K562 (cell line): ENCODE measurements around the gene RABGAP1L. TPM values are rescaled to one million over a fixed set of nuclear protein-coding genes. Genes with fewer than 3 reads are reported as not detected.

ENCODE experiments used
- ATAC-seq: fragments of 200-7000 bp; cut with Tn5 transposase; 3 replicates; pipeline ENCODE4 v1.9.1; 2020; ENCODE audit warnings: moderate library complexity
- BruUV-seq: library from RNA; stranded (reverse); fragments of 400-500 nt; replicated peaks from 2 replicates; lab custom pipeline; 2021; lab: Mats Ljungman, UMichigan
- CTCF ChIA-PET: fragments of 300-600 bp; formaldehyde crosslinking; extraction: SDS; loops from one replicate; lab custom pipeline; 2021; ENCODE audit warnings: low intra/inter-chr PET ratio; lab: Yijun Ruan, JAX
- POLR2A ChIA-PET: fragments of 300-600, 350-650 bp; sonication (Branson Sonifier 250); formaldehyde crosslinking; extraction: SDS; loops from one replicate; lab custom pipeline; 2021; ENCODE audit warnings: antibody characterized with exemption, inconsistent platforms; lab: Yijun Ruan, JAX
- DNase-seq, 4 experiments: peaks; one replicate each; pipeline versions ENCODE4 v3.0.0 to v3.0.0-alpha.2; 2011 to 2018; ENCODE audit warnings: low spot score in 3 of 4, mixed read lengths in 3 of 4; ENCODE audit errors: extremely low read depth in 1 of 4
- FAIRE-seq: peaks from 2 replicates; lab custom pipeline; 2011; peaks lifted over from hg19 to GRCh38; lab: Jason Lieb, UNC
- H2AFZ ChIP-seq: 2 replicates; pipeline ENCODE4 v1.6.0; 2011; ENCODE audit warnings: low read depth, low read length, control low read depth, inconsistent platforms
- H3K27ac ChIP-seq: fragments of 200-600 bp; 3 replicates; pipeline ENCODE4 v1.8.0; 2011; ENCODE audit warnings: low read depth, mild to moderate bottlenecking, control low read depth, inconsistent platforms, low read length, moderate library complexity, mixed read lengths; ENCODE audit errors: extremely low read depth
- H3K27me3 ChIP-seq, 2 experiments: fragments of 300-600 bp in 1 of 2; 2 replicates in 1 of 2; 3 replicates in 1 of 2; pipeline versions ENCODE4 v1.6.0 to v1.8.0; 2011; ENCODE audit warnings: inconsistent platforms in 2 of 2, low read length in 2 of 2, mild to moderate bottlenecking in 1 of 2, mixed read lengths in 1 of 2, moderate library complexity in 1 of 2; ENCODE audit not compliant: control insufficient read depth in 2 of 2, insufficient read depth in 2 of 2
- H3K36me3 ChIP-seq: fragments of 300-600 bp; 3 replicates; pipeline ENCODE4 v1.8.0; 2011; ENCODE audit warnings: mild to moderate bottlenecking, low read length, inconsistent platforms; ENCODE audit not compliant: control insufficient read depth, insufficient read depth
- H3K4me1 ChIP-seq, 2 experiments: fragments of 200-600 bp in 1 of 2; replicated peaks in 1 of 2; 2 replicates in 1 of 2; 3 replicates in 1 of 2; pipeline versions ENCODE4 v1.5.1 to v1.8.0; 2011; ENCODE audit warnings: inconsistent platforms in 2 of 2, low read length in 2 of 2, mild to moderate bottlenecking in 1 of 2, mixed read lengths in 1 of 2, moderate library complexity in 1 of 2; ENCODE audit not compliant: control insufficient read depth in 2 of 2, insufficient read depth in 2 of 2
- H3K4me2 ChIP-seq: 2 replicates; pipeline ENCODE4 v1.6.1; 2011; ENCODE audit warnings: low read length, control low read depth, inconsistent platforms, mixed read lengths; ENCODE audit not compliant: insufficient read depth
- H3K4me3 ChIP-seq: fragments of 200-600 bp; sonication (generic), shearing (Covaris generic); 2 replicates; pipeline ENCODE4 v1.5.1; 2016; ENCODE audit warnings: control low read depth, inconsistent platforms
- H3K79me2 ChIP-seq: fragments of 200-600 bp; 3 replicates; pipeline ENCODE4 v1.8.0; 2011; ENCODE audit warnings: low read length, inconsistent platforms; ENCODE audit not compliant: control insufficient read depth, insufficient read depth
- H3K9ac ChIP-seq, 2 experiments: 2 replicates each; pipeline versions ENCODE4 v1.6.0 to v1.6.1; 2011; ENCODE audit warnings: low read depth in 2 of 2, low read length in 2 of 2, control low read depth in 1 of 2, inconsistent platforms in 1 of 2, mild to moderate bottlenecking in 1 of 2, mixed read lengths in 1 of 2; ENCODE audit not compliant: insufficient read depth in 1 of 2
- H3K9me1 ChIP-seq: one replicate; pipeline ENCODE4 v1.6.0; 2011; ENCODE audit warnings: inconsistent platforms, mild to moderate bottlenecking, low read length, moderate library complexity; ENCODE audit not compliant: control insufficient read depth, insufficient read depth
- H3K9me3 ChIP-seq: replicated peaks from 2 replicates; pipeline ENCODE4 v1.5.1; 2011; ENCODE audit warnings: low read depth, low read length, inconsistent platforms; ENCODE audit not compliant: control insufficient read depth, insufficient read depth
- H4K20me1 ChIP-seq: replicated peaks from 2 replicates; pipeline ENCODE4 v1.6.1; 2011; ENCODE audit warnings: low read length, inconsistent platforms, mixed read lengths; ENCODE audit not compliant: control insufficient read depth, insufficient read depth
- CREM ChIP-seq: IDR thresholded peaks from 2 replicates; pipeline ENCODE4 v1.6.1; 2014; ENCODE audit warnings: antibody characterized with exemption, low read depth
- GABPB2 ChIP-seq: fragments of 250-450 bp; sonication (Bioruptor Pico); conservative IDR thresholded peaks from 2 replicates; pipeline ENCODE4 v1.5.1; 2021; ENCODE audit warnings: mild to moderate bottlenecking
- GTF2A2 ChIP-seq: IDR thresholded peaks from 2 replicates; pipeline ENCODE4 v1.6.1; 2016; ENCODE audit warnings: mild to moderate bottlenecking, missing genetic modification characterization, missing compliant biosample characterization
- MCM7 ChIP-seq, 2 experiments: fragments of 450-650 bp; IDR thresholded peaks; 2 replicates each; pipeline ENCODE4 v1.6.1; 2016 to 2018
- MED1 ChIP-seq: sonication (generic); formaldehyde crosslinking; IDR thresholded peaks from 2 replicates; pipeline ENCODE4 v1.8.1; 2023; ENCODE audit warnings: missing genetic modification reagents, borderline replicate concordance
- NFIX ChIP-seq: fragments of 250-450 bp; sonication (Bioruptor Pico); IDR thresholded peaks from 2 replicates; pipeline ENCODE4 v1.4.0; 2020; ENCODE audit warnings: low read depth, mild to moderate bottlenecking, moderate library complexity
- NONO ChIP-seq, 2 experiments: fragments of 200-400 bp in 1 of 2; fragments of 450-650 bp in 1 of 2; formaldehyde crosslinking in 1 of 2; IDR thresholded peaks; 2 replicates each; pipeline ENCODE4 v1.6.1; 2017; ENCODE audit warnings: low read depth in 2 of 2, mild to moderate bottlenecking in 2 of 2, moderate library complexity in 2 of 2, low read length in 1 of 2
- POLR2A ChIP-seq: fragments of 450-650 bp; conservative IDR thresholded peaks from 2 replicates; pipeline ENCODE4 v1.6.1; 2016
- RB1 ChIP-seq: fragments of 450-650 bp; IDR thresholded peaks from 2 replicates; pipeline ENCODE4 v1.6.1; 2017; ENCODE audit warnings: low read depth, mild to moderate bottlenecking
- SAFB ChIP-seq: fragments of 200-400 bp; formaldehyde crosslinking; IDR thresholded peaks from 2 replicates; pipeline ENCODE4 v1.6.1; 2017; ENCODE audit warnings: low read depth, low read length, borderline replicate concordance
- YY1 ChIP-seq, 3 experiments: IDR thresholded peaks; 2 replicates each; pipeline ENCODE4 v1.6.1; 2011; ENCODE audit warnings: low read length in 2 of 3, mild to moderate bottlenecking in 2 of 3, moderate library complexity in 2 of 3, borderline replicate concordance in 1 of 3, control low read depth in 1 of 3, low read depth in 1 of 3; ENCODE audit not compliant: insufficient read depth in 3 of 3, insufficient replicate concordance in 2 of 3, control insufficient read depth in 1 of 3, insufficient read length in 1 of 3; ENCODE audit errors: extremely low read depth in 1 of 3
- in situ Hi-C: fragments of 300-500 bp; cut with MboI; formaldehyde crosslinking; loops from 4 replicates; pipeline ENCODE4 v1.15.0; 2018; ENCODE audit warnings: inconsistent platforms, mixed read lengths
- intact Hi-C: fragments of 100-400 bp; cut with micrococcal nuclease; formaldehyde crosslinking; loops from 2 replicates; pipeline ENCODE4 v1.14.2; 2022
- polyA plus RNA-seq, 8 experiments: library from polyadenylated mRNA; depleted of rRNA in 4 of 8; stranded (reverse) in 5 of 8; unstranded in 3 of 8; fragments of >200 nt; fragmentation: Nextera tagmentation in 2 of 8; fragmentation: Illumina TruSeq in 1 of 8; extraction: Ambion mirVana in 2 of 8; extraction: Trizol in 1 of 8; gene quantifications; 2 replicates each; pipeline versions ENCODE4 v1.2.1 to v1.2.3, GENCODE V29; 2011 to 2014; ENCODE audit warnings: inconsistent platforms in 1 of 8, missing spikeins in 1 of 8
- total RNA-seq, 7 experiments: library from RNA; depleted of rRNA in 6 of 7; stranded (reverse); fragments of >200 nt in 6 of 7; fragmentation: Illumina TruSeq in 2 of 7; extraction: Trizol in 2 of 7; gene quantifications; 2 replicates each; pipeline versions ENCODE4 v1.2.1 to v1.2.3, GENCODE V29; 2011 to 2021; ENCODE audit warnings: low replicate concordance in 1 of 7
- TF ChIP-seq, protein P1 (sequence below): fragments of 450-650 bp; conservative IDR thresholded peaks from 2 replicates; pipeline ENCODE4 v1.6.1; 2016; ENCODE audit warnings: missing genetic modification characterization, low read depth, mild to moderate bottlenecking, missing compliant biosample characterization, moderate library complexity
- TF ChIP-seq, protein P2 (sequence below), 2 experiments: fragments of 450-650 bp; IDR thresholded peaks; 2 replicates each; pipeline ENCODE4 v1.6.1; 2018; ENCODE audit warnings: mild to moderate bottlenecking in 2 of 2, low read depth in 1 of 2; ENCODE audit not compliant: partially characterized antibody in 2 of 2
- TF ChIP-seq, protein P3 (sequence below): fragments of 450-650 bp; IDR thresholded peaks from 2 replicates; pipeline ENCODE4 v1.6.1; 2014; ENCODE audit warnings: low read depth, mild to moderate bottlenecking, moderate library complexity, borderline replicate concordance
- TF ChIP-seq, protein P4 (sequence below), 2 experiments: fragments of 450-650 bp; IDR thresholded peaks; 2 replicates each; pipeline ENCODE4 v1.6.1; 2016

RABGAP1L gene
- total and polyA plus RNA-seq, 9 of the 15 experiments (the other 6 are each of a cell fraction or from before 2014, with no cell fraction given): 16.5 to 44.9 (median 26.7) TPM

DNA sequence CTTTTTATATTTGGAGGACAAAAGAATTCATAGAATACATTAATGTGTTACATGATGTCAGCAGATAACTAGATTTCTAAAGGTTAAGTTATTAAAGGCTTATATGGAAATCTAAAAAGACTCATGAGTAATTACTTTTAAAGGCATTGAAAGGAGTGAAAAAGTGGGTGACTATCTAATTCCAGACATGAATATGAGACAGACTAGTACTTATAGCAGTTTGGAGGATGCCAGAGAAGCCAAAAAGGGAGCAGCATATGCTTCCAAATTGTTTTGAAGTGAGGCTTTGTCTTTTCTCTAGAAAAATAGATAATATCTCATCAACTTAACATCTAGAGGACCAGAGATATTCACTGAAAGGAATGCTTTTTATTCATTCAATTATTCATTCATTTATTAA, 564.9 kb downstream of the RABGAP1L start:
- Histone ChIP-seq H3K9me3 (no peaks in the 10 kb centered on the region), H2AFZ (no peak overlapping the region), H3K4me3 (no peak overlapping the region), H4K20me1 (no peaks in the 10 kb centered on the region), H3K4me2 (no peak overlapping the region), H3K9ac (no peak overlapping the region), H3K36me3 (no peaks in the 10 kb centered on the region), H3K27ac (no peak overlapping the region), H3K27me3 (no peaks in the 10 kb centered on the region), H3K4me1 (no peaks in the 10 kb centered on the region), H3K9me1 (no peaks in the 10 kb centered on the region), H3K79me2 (no peaks in the 10 kb centered on the region)
- ATAC-seq (no peak), FAIRE-seq (no peak), DNase-seq (no peak)
- ChIA-PET CTCF (no interaction called here), POLR2A (interaction anchor here (0.6 kb wide), 1 partner anchor 22 kb away, joined by 3 read pairs; no protein-coding TSS in a partner anchor)
- intact Hi-C loops (no loop called here), in situ Hi-C loops (no loop called here)
- no TSS peak for BruUV-seq
- TF ChIP-seq, protein P1, sequence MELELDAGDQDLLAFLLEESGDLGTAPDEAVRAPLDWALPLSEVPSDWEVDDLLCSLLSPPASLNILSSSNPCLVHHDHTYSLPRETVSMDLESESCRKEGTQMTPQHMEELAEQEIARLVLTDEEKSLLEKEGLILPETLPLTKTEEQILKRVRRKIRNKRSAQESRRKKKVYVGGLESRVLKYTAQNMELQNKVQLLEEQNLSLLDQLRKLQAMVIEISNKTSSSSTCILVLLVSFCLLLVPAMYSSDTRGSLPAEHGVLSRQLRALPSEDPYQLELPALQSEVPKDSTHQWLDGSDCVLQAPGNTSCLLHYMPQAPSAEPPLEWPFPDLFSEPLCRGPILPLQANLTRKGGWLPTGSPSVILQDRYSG: no peak
- TF ChIP-seq POLR2A (no peak), NONO (IDR thresholded peaks at IDR 0.05; ENCODE audit: low read depth in 2 of 2, low read length in 1 of 2) (no peak), CREM (no peak), MED1 (CRISPR knock-in tag) (no peak), NFIX (CRISPR knock-in tag) (no peak), YY1 (IDR thresholded peaks at IDR 0.05; ENCODE audit: borderline replicate concordance in 1 of 3, control insufficient read depth in 1 of 3, extremely low read depth in 1 of 3, insufficient read depth in 3 of 3, insufficient read length in 1 of 3, insufficient replicate concordance in 2 of 3, low read depth in 1 of 3, low read length in 2 of 3) (no peak), SAFB (no peak), RB1 (no peak), GABPB2 (no peak), GTF2A2 (tag) (no peak), MCM7 (IDR thresholded peaks at IDR 0.05) (no peak)
- TF ChIP-seq, protein P2, sequence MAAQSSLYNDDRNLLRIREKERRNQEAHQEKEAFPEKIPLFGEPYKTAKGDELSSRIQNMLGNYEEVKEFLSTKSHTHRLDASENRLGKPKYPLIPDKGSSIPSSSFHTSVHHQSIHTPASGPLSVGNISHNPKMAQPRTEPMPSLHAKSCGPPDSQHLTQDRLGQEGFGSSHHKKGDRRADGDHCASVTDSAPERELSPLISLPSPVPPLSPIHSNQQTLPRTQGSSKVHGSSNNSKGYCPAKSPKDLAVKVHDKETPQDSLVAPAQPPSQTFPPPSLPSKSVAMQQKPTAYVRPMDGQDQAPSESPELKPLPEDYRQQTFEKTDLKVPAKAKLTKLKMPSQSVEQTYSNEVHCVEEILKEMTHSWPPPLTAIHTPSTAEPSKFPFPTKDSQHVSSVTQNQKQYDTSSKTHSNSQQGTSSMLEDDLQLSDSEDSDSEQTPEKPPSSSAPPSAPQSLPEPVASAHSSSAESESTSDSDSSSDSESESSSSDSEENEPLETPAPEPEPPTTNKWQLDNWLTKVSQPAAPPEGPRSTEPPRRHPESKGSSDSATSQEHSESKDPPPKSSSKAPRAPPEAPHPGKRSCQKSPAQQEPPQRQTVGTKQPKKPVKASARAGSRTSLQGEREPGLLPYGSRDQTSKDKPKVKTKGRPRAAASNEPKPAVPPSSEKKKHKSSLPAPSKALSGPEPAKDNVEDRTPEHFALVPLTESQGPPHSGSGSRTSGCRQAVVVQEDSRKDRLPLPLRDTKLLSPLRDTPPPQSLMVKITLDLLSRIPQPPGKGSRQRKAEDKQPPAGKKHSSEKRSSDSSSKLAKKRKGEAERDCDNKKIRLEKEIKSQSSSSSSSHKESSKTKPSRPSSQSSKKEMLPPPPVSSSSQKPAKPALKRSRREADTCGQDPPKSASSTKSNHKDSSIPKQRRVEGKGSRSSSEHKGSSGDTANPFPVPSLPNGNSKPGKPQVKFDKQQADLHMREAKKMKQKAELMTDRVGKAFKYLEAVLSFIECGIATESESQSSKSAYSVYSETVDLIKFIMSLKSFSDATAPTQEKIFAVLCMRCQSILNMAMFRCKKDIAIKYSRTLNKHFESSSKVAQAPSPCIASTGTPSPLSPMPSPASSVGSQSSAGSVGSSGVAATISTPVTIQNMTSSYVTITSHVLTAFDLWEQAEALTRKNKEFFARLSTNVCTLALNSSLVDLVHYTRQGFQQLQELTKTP (IDR thresholded peaks at IDR 0.05; ENCODE audit: low read depth in 1 of 2, partially characterized antibody in 2 of 2): no peak
- TF ChIP-seq, protein P3, sequence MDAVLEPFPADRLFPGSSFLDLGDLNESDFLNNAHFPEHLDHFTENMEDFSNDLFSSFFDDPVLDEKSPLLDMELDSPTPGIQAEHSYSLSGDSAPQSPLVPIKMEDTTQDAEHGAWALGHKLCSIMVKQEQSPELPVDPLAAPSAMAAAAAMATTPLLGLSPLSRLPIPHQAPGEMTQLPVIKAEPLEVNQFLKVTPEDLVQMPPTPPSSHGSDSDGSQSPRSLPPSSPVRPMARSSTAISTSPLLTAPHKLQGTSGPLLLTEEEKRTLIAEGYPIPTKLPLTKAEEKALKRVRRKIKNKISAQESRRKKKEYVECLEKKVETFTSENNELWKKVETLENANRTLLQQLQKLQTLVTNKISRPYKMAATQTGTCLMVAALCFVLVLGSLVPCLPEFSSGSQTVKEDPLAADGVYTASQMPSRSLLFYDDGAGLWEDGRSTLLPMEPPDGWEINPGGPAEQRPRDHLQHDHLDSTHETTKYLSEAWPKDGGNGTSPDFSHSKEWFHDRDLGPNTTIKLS: no peak
- TF ChIP-seq, protein P4, sequence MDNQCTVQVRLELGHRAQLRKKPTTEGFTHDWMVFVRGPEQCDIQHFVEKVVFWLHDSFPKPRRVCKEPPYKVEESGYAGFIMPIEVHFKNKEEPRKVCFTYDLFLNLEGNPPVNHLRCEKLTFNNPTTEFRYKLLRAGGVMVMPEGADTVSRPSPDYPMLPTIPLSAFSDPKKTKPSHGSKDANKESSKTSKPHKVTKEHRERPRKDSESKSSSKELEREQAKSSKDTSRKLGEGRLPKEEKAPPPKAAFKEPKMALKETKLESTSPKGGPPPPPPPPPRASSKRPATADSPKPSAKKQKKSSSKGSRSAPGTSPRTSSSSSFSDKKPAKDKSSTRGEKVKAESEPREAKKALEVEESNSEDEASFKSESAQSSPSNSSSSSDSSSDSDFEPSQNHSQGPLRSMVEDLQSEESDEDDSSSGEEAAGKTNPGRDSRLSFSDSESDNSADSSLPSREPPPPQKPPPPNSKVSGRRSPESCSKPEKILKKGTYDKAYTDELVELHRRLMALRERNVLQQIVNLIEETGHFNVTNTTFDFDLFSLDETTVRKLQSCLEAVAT (IDR thresholded peaks at IDR 0.05): no peak
